Neuron (in vitro differentiated cells): ENCODE results near the gene SLC25A14.
A peak's percentile ranks its signal among the peaks of the same experiment; 100 is the strongest.
"Not testable (repeated sequence)": the region's sequence is repeated elsewhere in the genome, so short reads cannot be mapped to it uniquely, and the experiment has no call there.

ENCODE experiments used
- H2AFZ ChIP-seq: one replicate; pipeline ENCODE4 v1.6.1; 2013; ENCODE audit warnings: low read depth, mild to moderate bottlenecking, inconsistent platforms, low read length, moderate library complexity
- H3K27me3 ChIP-seq: one replicate; pipeline ENCODE4 v1.6.1; 2013; ENCODE audit warnings: low read length; ENCODE audit not compliant: insufficient read depth
- H3K36me3 ChIP-seq: one replicate; pipeline ENCODE4 v1.6.1; 2013; ENCODE audit warnings: low read length; ENCODE audit not compliant: insufficient read depth
- H3K4me1 ChIP-seq: one replicate; pipeline ENCODE4 v1.6.1; 2013; ENCODE audit warnings: low read length; ENCODE audit not compliant: insufficient read depth
- H3K4me3 ChIP-seq: 2 replicates; pipeline ENCODE4 v1.5.1; 2013; ENCODE audit warnings: mild to moderate bottlenecking, low read length, moderate library complexity
- H3K9me3 ChIP-seq: one replicate; pipeline ENCODE4 v1.6.1; 2013; ENCODE audit warnings: low read length

The SLC25A14 gene

GRCh38 chrX:130330706-130331105 lies 9.0 kb upstream of the SLC25A14 start:
- peaks cover 5% of the 10 kb centered on the region for H3K27me3 ChIP-seq
- no peak overlapping the region for H2AFZ ChIP-seq
- H3K36me3 ChIP-seq, result no peaks in the 10 kb centered on the region
- no peaks in the 10 kb centered on the region for H3K9me3 ChIP-seq
- H3K4me1 ChIP-seq, result peaks cover 4% of the 10 kb centered on the region
- no peak overlapping the region for H3K4me3 ChIP-seq

- H3K9me3 ChIP-seq, result no peaks in the 10 kb centered on the region
- H3K27me3 ChIP-seq, result peaks cover 5% of the 10 kb centered on the region
- H2AFZ ChIP-seq, result no peak overlapping the region
- H3K4me1 ChIP-seq, result peaks cover 3% of the 10 kb centered on the region
- no peak overlapping the region for H3K4me3 ChIP-seq
- H3K36me3 ChIP-seq, result no peaks in the 10 kb centered on the region
Observed at GRCh38 chrX:130336531-130336930, 3.2 kb upstream of the SLC25A14 start.

- not testable (repeated sequence) for H3K9me3 ChIP-seq, H3K4me1 ChIP-seq, H3K27me3 ChIP-seq, H2AFZ ChIP-seq, H3K36me3 ChIP-seq
- H3K4me3 ChIP-seq, result peak overlapping the region; percentile 73
Observed at GRCh38 chrX:130338869-130339268, 850 bp upstream of the SLC25A14 start.

- H2AFZ ChIP-seq, result peak overlapping the region; percentile 99
- no peaks in the 10 kb centered on the region for H3K36me3 ChIP-seq
- no peaks in the 10 kb centered on the region for H3K9me3 ChIP-seq
- H3K4me3 ChIP-seq, result peak overlapping the region; percentile 73
- no peaks in the 10 kb centered on the region for H3K27me3 ChIP-seq
- peaks cover 4% of the 10 kb centered on the region for H3K4me1 ChIP-seq
Observed at GRCh38 chrX:130340271-130340670, 552 bp downstream of the SLC25A14 start.

GRCh38 chrX:130343411-130343810 lies 3.7 kb downstream of the SLC25A14 start:
- H3K27me3 ChIP-seq, result no peaks in the 10 kb centered on the region
- H2AFZ ChIP-seq, result no peak overlapping the region
- no peaks in the 10 kb centered on the region for H3K9me3 ChIP-seq
- no peaks in the 10 kb centered on the region for H3K36me3 ChIP-seq
- no peak overlapping the region for H3K4me3 ChIP-seq
- H3K4me1 ChIP-seq, result peaks cover 4% of the 10 kb centered on the region

- Histone ChIP-seq H3K36me3 (peaks cover 10% of the 10 kb centered on the region), H3K9me3 (no peaks in the 10 kb centered on the region), H3K27me3 (no peaks in the 10 kb centered on the region), H3K4me1 (peaks cover 1% of the 10 kb centered on the region), H3K4me3 (no peak overlapping the region), H2AFZ (no peak overlapping the region)
Observed at GRCh38 chrX:130347321-130347720, 7.6 kb downstream of the SLC25A14 start.

GRCh38 chrX:130351567-130351966 lies 11.8 kb downstream of the SLC25A14 start:
- peaks cover 10% of the 10 kb centered on the region for H3K36me3 ChIP-seq
- no peak overlapping the region for H3K4me3 ChIP-seq
- no peaks in the 10 kb centered on the region for H3K9me3 ChIP-seq
- no peaks in the 10 kb centered on the region for H3K4me1 ChIP-seq
- H3K27me3 ChIP-seq, result no peaks in the 10 kb centered on the region
- no peak overlapping the region for H2AFZ ChIP-seq

- H3K4me1 ChIP-seq, H3K27me3 ChIP-seq, H2AFZ ChIP-seq, H3K4me3 ChIP-seq, H3K9me3 ChIP-seq: not testable (repeated sequence)
- peaks cover 10% of the 10 kb centered on the region for H3K36me3 ChIP-seq
Observed at GRCh38 chrX:130352050-130352449, 12.3 kb downstream of the SLC25A14 start.

GRCh38 chrX:130376077-130376476 lies 36.4 kb downstream of the SLC25A14 start:
- Histone ChIP-seq H3K4me1 (no peaks in the 10 kb centered on the region), H3K9me3 (no peaks in the 10 kb centered on the region), H3K27me3 (no peaks in the 10 kb centered on the region), H3K4me3 (no peak overlapping the region), H2AFZ (no peak overlapping the region), H3K36me3 (no peaks in the 10 kb centered on the region)

GRCh38 chrX:130378024-130378669 lies 38.4 kb downstream of the SLC25A14 start:
- no peak overlapping the region for H3K4me3 ChIP-seq
- no peaks in the 10 kb centered on the region for H3K27me3 ChIP-seq
- no peaks in the 10 kb centered on the region for H3K4me1 ChIP-seq
- H3K9me3 ChIP-seq, result no peaks in the 10 kb centered on the region
- H2AFZ ChIP-seq, result no peak overlapping the region
- no peaks in the 10 kb centered on the region for H3K36me3 ChIP-seq

GRCh38 chrX:130385520-130385919 lies 45.8 kb downstream of the SLC25A14 start, which contains the start of gene GPR119:
Gene GPR119 (minus strand): TSS chrX:130385674. CDS start chrX:130385447, 227 bp downstream.
- no peaks in the 10 kb centered on the region for H3K4me1 ChIP-seq
- peaks cover 16% of the 10 kb centered on the region for H3K27me3 ChIP-seq
- H2AFZ ChIP-seq, result no peak within 1 kb of the TSS
- H3K36me3 ChIP-seq, result no peaks in the 10 kb centered on the region
- no peaks in the 10 kb centered on the region for H3K9me3 ChIP-seq
- no peak within 1 kb of the TSS for H3K4me3 ChIP-seq

- H2AFZ ChIP-seq, result no peak overlapping the region
- no peaks in the 10 kb centered on the region for H3K9me3 ChIP-seq
- H3K4me3 ChIP-seq, result no peak overlapping the region
Observed at GRCh38 chrX:130386408-130386808, 46.7 kb downstream of the SLC25A14 start.

GRCh38 chrX:130393451-130394074 lies 53.8 kb downstream of the SLC25A14 start:
- no peak overlapping the region for H3K4me3 ChIP-seq
- no peaks in the 10 kb centered on the region for H3K4me1 ChIP-seq
- H3K9me3 ChIP-seq, result no peaks in the 10 kb centered on the region
- no peaks in the 10 kb centered on the region for H3K36me3 ChIP-seq
- peaks cover 4% of the 10 kb centered on the region for H3K27me3 ChIP-seq
- H2AFZ ChIP-seq, result no peak overlapping the region

More at GRCh38 chrX:130386408-130386808, 46.7 kb downstream of the SLC25A14 start:
- H3K4me1 ChIP-seq, result no peaks in the 10 kb centered on the region
- no peaks in the 10 kb centered on the region for H3K36me3 ChIP-seq
- peaks cover 16% of the 10 kb centered on the region for H3K27me3 ChIP-seq
